ENCODE results near the gene SPOPL. TPM values are rescaled to one million over a fixed set of nuclear protein-coding genes. Genes with fewer than 3 reads are reported as not detected.
"Not testable (repeated sequence)": the region's sequence is repeated elsewhere in the genome, so short reads cannot be mapped to it uniquely, and the experiment has no call there.

The SPOPL gene
- total and polyA plus RNA-seq, 12 donors, result 2.2 to 19.9 (median 13.9) TPM

- Histone ChIP-seq H3K36me3 (no peaks in the 10 kb centered on the region), H3K27ac (no peak overlapping the region), H3K27me3 (no peaks in the 10 kb centered on the region), H3K9me3 (peaks cover 0 to 30% (median 0%) of the 10 kb centered on the region in 11 donors), H3K4me1 (no peaks in the 10 kb centered on the region), H3K4me3 (no peak overlapping the region)
- DNase-seq (no peak), ATAC-seq (no peak)
- intact Hi-C loops (cut with DNase I), result no loop called here
- TF ChIP-seq, protein P1, sequence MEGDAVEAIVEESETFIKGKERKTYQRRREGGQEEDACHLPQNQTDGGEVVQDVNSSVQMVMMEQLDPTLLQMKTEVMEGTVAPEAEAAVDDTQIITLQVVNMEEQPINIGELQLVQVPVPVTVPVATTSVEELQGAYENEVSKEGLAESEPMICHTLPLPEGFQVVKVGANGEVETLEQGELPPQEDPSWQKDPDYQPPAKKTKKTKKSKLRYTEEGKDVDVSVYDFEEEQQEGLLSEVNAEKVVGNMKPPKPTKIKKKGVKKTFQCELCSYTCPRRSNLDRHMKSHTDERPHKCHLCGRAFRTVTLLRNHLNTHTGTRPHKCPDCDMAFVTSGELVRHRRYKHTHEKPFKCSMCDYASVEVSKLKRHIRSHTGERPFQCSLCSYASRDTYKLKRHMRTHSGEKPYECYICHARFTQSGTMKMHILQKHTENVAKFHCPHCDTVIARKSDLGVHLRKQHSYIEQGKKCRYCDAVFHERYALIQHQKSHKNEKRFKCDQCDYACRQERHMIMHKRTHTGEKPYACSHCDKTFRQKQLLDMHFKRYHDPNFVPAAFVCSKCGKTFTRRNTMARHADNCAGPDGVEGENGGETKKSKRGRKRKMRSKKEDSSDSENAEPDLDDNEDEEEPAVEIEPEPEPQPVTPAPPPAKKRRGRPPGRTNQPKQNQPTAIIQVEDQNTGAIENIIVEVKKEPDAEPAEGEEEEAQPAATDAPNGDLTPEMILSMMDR (IDR thresholded peaks at IDR 0.05), result no peak
- 90% methylated on average over 2 of the region's 2 CpGs for WGBS, 2 donors
Observed at GRCh38 chr2:138455275-138455674, 46.3 kb upstream of the SPOPL start.

GRCh38 chr2:138455691-138456090 is 45.9 kb upstream of the SPOPL start:
- H3K9me3 ChIP-seq, result peaks cover 0 to 32% (median 0%) of the 10 kb centered on the region in 11 donors
- H3K36me3 ChIP-seq, result no peaks in the 10 kb centered on the region
- no peak overlapping the region for H3K4me3 ChIP-seq
- no peak for DNase-seq
- TF ChIP-seq, protein P1 (IDR thresholded peaks at IDR 0.05), result no peak
- 47 to 68% methylated on average over 2 of the region's 2 CpGs for WGBS, 2 donors
- intact Hi-C loops (cut with DNase I), result no loop called here
- ATAC-seq, result no peak
- H3K27ac ChIP-seq, result no peak overlapping the region
- H3K27me3 ChIP-seq, result no peaks in the 10 kb centered on the region
- no peaks in the 10 kb centered on the region for H3K4me1 ChIP-seq

GRCh38 chr2:138462689-138463088 is 38.9 kb upstream of the SPOPL start:
- H3K4me1 ChIP-seq; DNase-seq; H3K27me3 ChIP-seq; H3K27ac ChIP-seq; ATAC-seq; H3K4me3 ChIP-seq; H3K36me3 ChIP-seq; intact Hi-C loops (cut with DNase I): not testable (repeated sequence)
- 98% methylated on average over 3 of the region's 3 CpGs for WGBS, 2 donors
- H3K9me3 ChIP-seq, result peaks cover 0 to 54% (median 5%) of the 10 kb centered on the region in 11 donors

DNA sequence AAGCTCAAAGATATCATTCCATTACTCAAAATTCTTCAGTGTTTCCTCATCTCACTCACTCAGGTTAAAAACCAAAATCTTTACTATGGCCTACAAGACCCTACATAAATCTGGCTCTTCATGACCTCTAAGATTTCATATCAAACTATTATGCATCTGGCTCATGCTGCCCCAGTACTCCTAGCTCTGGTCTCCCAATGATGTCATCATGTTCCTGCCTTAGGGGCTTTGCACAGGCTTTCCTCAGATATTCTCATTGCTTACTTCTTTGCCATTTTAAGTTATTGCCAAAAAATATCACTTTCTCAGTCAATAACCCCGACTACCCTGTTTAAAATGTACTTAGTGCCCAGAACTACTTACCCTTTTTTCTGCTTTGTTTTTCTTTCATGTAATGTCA is 33.0 kb upstream of the SPOPL start:
- H3K9me3 ChIP-seq, result peaks cover 0 to 19% (median 0%) of the 10 kb centered on the region in 11 donors
- 0% methylated on average over 1 of the region's 1 CpG for WGBS, 2 donors
- TF ChIP-seq, protein P1 (IDR thresholded peaks at IDR 0.05), result no peak
- no peaks in the 10 kb centered on the region for H3K27me3 ChIP-seq
- no peak overlapping the region for H3K4me3 ChIP-seq
- DNase-seq (no peak), ATAC-seq (no peak)
- no peaks in the 10 kb centered on the region for H3K36me3 ChIP-seq
- intact Hi-C loops (cut with DNase I), result no loop called here
- no peaks in the 10 kb centered on the region for H3K4me1 ChIP-seq
- H3K27ac ChIP-seq, result no peak overlapping the region

DNA sequence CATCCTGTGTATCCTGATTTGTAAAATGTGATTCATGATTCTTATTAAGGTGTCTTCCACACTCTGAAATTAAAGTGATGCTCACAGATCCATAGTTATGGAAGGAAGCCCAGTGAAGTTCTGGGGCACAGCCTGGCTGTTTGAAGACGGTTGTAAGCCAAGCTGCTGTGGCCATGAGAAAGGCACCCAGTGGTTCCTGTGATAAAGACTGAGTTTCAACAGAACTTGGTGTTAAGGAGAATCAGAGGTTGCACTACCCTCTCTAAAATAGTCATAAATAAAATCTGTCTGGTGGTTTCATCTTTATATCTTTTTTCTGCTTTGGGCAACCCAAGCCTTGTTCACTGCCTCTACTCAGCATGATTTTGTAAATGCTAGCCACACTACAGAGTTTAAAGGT is 32.2 kb upstream of the SPOPL start:
- peaks cover 0 to 13% (median 0%) of the 10 kb centered on the region in 11 donors for H3K9me3 ChIP-seq
- H3K4me3 ChIP-seq, result no peak overlapping the region
- TF ChIP-seq, protein P1 (IDR thresholded peaks at IDR 0.05), result no peak
- no peaks in the 10 kb centered on the region for H3K27me3 ChIP-seq
- intact Hi-C loops (cut with DNase I), result no loop called here
- no peak overlapping the region for H3K27ac ChIP-seq
- DNase-seq (no peak), ATAC-seq (no peak)
- H3K4me1 ChIP-seq, result peaks cover 0 to 4% (median 0%) of the 10 kb centered on the region in 9 donors
- H3K36me3 ChIP-seq, result no peaks in the 10 kb centered on the region
- WGBS, 2 donors, result 81 to 88% methylated on average over 1 of the region's 1 CpG
